K562 (cell line): Measurements from ENCODE around the gene FAM222A. TPM values are rescaled to one million over a fixed set of nuclear protein-coding genes. Genes with fewer than 3 reads are reported as not detected.

Experiments used
- ATAC-seq: fragments of 200-7000 bp; cut with Tn5 transposase; 3 replicates; pipeline ENCODE4 v1.9.1; 2020; ENCODE audit warnings: moderate library complexity
- BruUV-seq: library from RNA; stranded (reverse); fragments of 400-500 nt; replicated peaks from 2 replicates; lab custom pipeline; 2021; lab: Mats Ljungman, UMichigan
- CTCF ChIA-PET: fragments of 300-600 bp; formaldehyde crosslinking; extraction: SDS; loops from one replicate; lab custom pipeline; 2021; ENCODE audit warnings: low intra/inter-chr PET ratio; lab: Yijun Ruan, JAX
- POLR2A ChIA-PET: fragments of 300-600, 350-650 bp; sonication (Branson Sonifier 250); formaldehyde crosslinking; extraction: SDS; loops from one replicate; lab custom pipeline; 2021; ENCODE audit warnings: antibody characterized with exemption, inconsistent platforms; lab: Yijun Ruan, JAX
- DNase-seq, 4 experiments: peaks; one replicate each; pipeline versions ENCODE4 v3.0.0 to v3.0.0-alpha.2; 2011 to 2018; ENCODE audit warnings: low spot score in 3 of 4, mixed read lengths in 3 of 4; ENCODE audit errors: extremely low read depth in 1 of 4
- FAIRE-seq: peaks from 2 replicates; lab custom pipeline; 2011; peaks lifted over from hg19 to GRCh38; lab: Jason Lieb, UNC
- H2AFZ ChIP-seq: 2 replicates; pipeline ENCODE4 v1.6.0; 2011; ENCODE audit warnings: low read depth, low read length, control low read depth, inconsistent platforms
- H3K27ac ChIP-seq: fragments of 200-600 bp; 3 replicates; pipeline ENCODE4 v1.8.0; 2011; ENCODE audit warnings: low read depth, mild to moderate bottlenecking, control low read depth, inconsistent platforms, low read length, moderate library complexity, mixed read lengths; ENCODE audit errors: extremely low read depth
- H3K27me3 ChIP-seq, 2 experiments: fragments of 300-600 bp in 1 of 2; 2 replicates in 1 of 2; 3 replicates in 1 of 2; pipeline versions ENCODE4 v1.6.0 to v1.8.0; 2011; ENCODE audit warnings: inconsistent platforms in 2 of 2, low read length in 2 of 2, mild to moderate bottlenecking in 1 of 2, mixed read lengths in 1 of 2, moderate library complexity in 1 of 2; ENCODE audit not compliant: control insufficient read depth in 2 of 2, insufficient read depth in 2 of 2
- H3K36me3 ChIP-seq: fragments of 300-600 bp; 3 replicates; pipeline ENCODE4 v1.8.0; 2011; ENCODE audit warnings: mild to moderate bottlenecking, low read length, inconsistent platforms; ENCODE audit not compliant: control insufficient read depth, insufficient read depth
- H3K4me1 ChIP-seq, 2 experiments: fragments of 200-600 bp in 1 of 2; replicated peaks in 1 of 2; 2 replicates in 1 of 2; 3 replicates in 1 of 2; pipeline versions ENCODE4 v1.5.1 to v1.8.0; 2011; ENCODE audit warnings: inconsistent platforms in 2 of 2, low read length in 2 of 2, mild to moderate bottlenecking in 1 of 2, mixed read lengths in 1 of 2, moderate library complexity in 1 of 2; ENCODE audit not compliant: control insufficient read depth in 2 of 2, insufficient read depth in 2 of 2
- H3K4me2 ChIP-seq: 2 replicates; pipeline ENCODE4 v1.6.1; 2011; ENCODE audit warnings: low read length, control low read depth, inconsistent platforms, mixed read lengths; ENCODE audit not compliant: insufficient read depth
- H3K4me3 ChIP-seq: fragments of 200-600 bp; sonication (generic), shearing (Covaris generic); 2 replicates; pipeline ENCODE4 v1.5.1; 2016; ENCODE audit warnings: control low read depth, inconsistent platforms
- H3K79me2 ChIP-seq: fragments of 200-600 bp; 3 replicates; pipeline ENCODE4 v1.8.0; 2011; ENCODE audit warnings: low read length, inconsistent platforms; ENCODE audit not compliant: control insufficient read depth, insufficient read depth
- H3K9ac ChIP-seq, 2 experiments: 2 replicates each; pipeline versions ENCODE4 v1.6.0 to v1.6.1; 2011; ENCODE audit warnings: low read depth in 2 of 2, low read length in 2 of 2, control low read depth in 1 of 2, inconsistent platforms in 1 of 2, mild to moderate bottlenecking in 1 of 2, mixed read lengths in 1 of 2; ENCODE audit not compliant: insufficient read depth in 1 of 2
- H3K9me1 ChIP-seq: one replicate; pipeline ENCODE4 v1.6.0; 2011; ENCODE audit warnings: inconsistent platforms, mild to moderate bottlenecking, low read length, moderate library complexity; ENCODE audit not compliant: control insufficient read depth, insufficient read depth
- H3K9me3 ChIP-seq: replicated peaks from 2 replicates; pipeline ENCODE4 v1.5.1; 2011; ENCODE audit warnings: low read depth, low read length, inconsistent platforms; ENCODE audit not compliant: control insufficient read depth, insufficient read depth
- H4K20me1 ChIP-seq: replicated peaks from 2 replicates; pipeline ENCODE4 v1.6.1; 2011; ENCODE audit warnings: low read length, inconsistent platforms, mixed read lengths; ENCODE audit not compliant: control insufficient read depth, insufficient read depth
- BCOR ChIP-seq: fragments of 450-650 bp; IDR thresholded peaks from 2 replicates; pipeline ENCODE4 v1.6.1; 2016
- BRF2 ChIP-seq: IDR thresholded peaks from 3 replicates; pipeline ENCODE4 v1.6.1; 2011; ENCODE audit warnings: borderline replicate concordance, mild to moderate bottlenecking; ENCODE audit not compliant: insufficient read length, insufficient read depth
- FOXA1 ChIP-seq: fragments of 450-650 bp; IDR thresholded peaks from 2 replicates; pipeline ENCODE4 v1.6.1; 2016; ENCODE audit warnings: mild to moderate bottlenecking, borderline replicate concordance
- GABPB2 ChIP-seq: fragments of 250-450 bp; sonication (Bioruptor Pico); conservative IDR thresholded peaks from 2 replicates; pipeline ENCODE4 v1.5.1; 2021; ENCODE audit warnings: mild to moderate bottlenecking
- KLF10 ChIP-seq: fragments of 250-450 bp; sonication (Bioruptor Pico); IDR thresholded peaks from 2 replicates; pipeline ENCODE4 v1.6.1; 2021; ENCODE audit warnings: matching md5 sums
- MED1 ChIP-seq: sonication (generic); formaldehyde crosslinking; IDR thresholded peaks from 2 replicates; pipeline ENCODE4 v1.8.1; 2023; ENCODE audit warnings: missing genetic modification reagents, borderline replicate concordance
- MEF2A ChIP-seq: IDR thresholded peaks from 2 replicates; pipeline ENCODE4 v1.6.1; 2011; ENCODE audit warnings: low read depth, mild to moderate bottlenecking, low read length, moderate library complexity; ENCODE audit not compliant: control insufficient read depth
- MTA2 ChIP-seq: fragments of 450-650 bp; IDR thresholded peaks from 2 replicates; pipeline ENCODE4 v1.6.1; 2016; ENCODE audit warnings: low read depth
- NFATC3 ChIP-seq: fragments of 450-650 bp; IDR thresholded peaks from 2 replicates; pipeline ENCODE4 v1.6.1; 2017; ENCODE audit warnings: mild to moderate bottlenecking
- PBX2 ChIP-seq, 2 experiments: IDR thresholded peaks in 1 of 2; conservative IDR thresholded peaks in 1 of 2; 2 replicates each; pipeline ENCODE4 v1.6.1; 2016; ENCODE audit warnings: low read depth in 2 of 2, mild to moderate bottlenecking in 1 of 2, missing compliant biosample characterization in 1 of 2, missing genetic modification characterization in 1 of 2, moderate library complexity in 1 of 2
- PCBP1 ChIP-seq: fragments of 200-400 bp; formaldehyde crosslinking; IDR thresholded peaks from 2 replicates; pipeline ENCODE4 v1.6.1; 2018; ENCODE audit warnings: mild to moderate bottlenecking, low read depth, low read length; ENCODE audit not compliant: poor library complexity, severe bottlenecking
- PHB ChIP-seq: fragments of 250-450 bp; sonication (Bioruptor Pico); IDR thresholded peaks from 2 replicates; pipeline ENCODE4 v1.5.0; 2021
- RHOXF2B ChIP-seq: fragments of 250-450 bp; sonication (Bioruptor Pico); conservative IDR thresholded peaks from 2 replicates; pipeline ENCODE4 v1.5.1; 2021
- THRAP3 ChIP-seq: fragments of 450-650 bp; IDR thresholded peaks from 2 replicates; pipeline ENCODE4 v1.6.1; 2016; ENCODE audit warnings: mild to moderate bottlenecking, inconsistent platforms, borderline replicate concordance
- ZNF696 ChIP-seq: fragments of 250-450 bp; sonication (Bioruptor Pico); conservative IDR thresholded peaks from 2 replicates; pipeline ENCODE4 v1.4.0; 2020; ENCODE audit warnings: mild to moderate bottlenecking, moderate library complexity
- WGBS: fragments of 100-300 bp; shearing (Covaris generic); methylation state at CpG from one replicate; pipeline ENCODE4 v1.1.6; 2016; ENCODE audit warnings: low coverage, mixed read lengths; ENCODE audit not compliant: insufficient coverage; ENCODE audit errors: missing lambda C conversion rate; 5-methylcytosine and 5-hydroxymethylcytosine counted together
- in situ Hi-C: fragments of 300-500 bp; cut with MboI; formaldehyde crosslinking; loops from 4 replicates; pipeline ENCODE4 v1.15.0; 2018; ENCODE audit warnings: inconsistent platforms, mixed read lengths
- intact Hi-C: fragments of 100-400 bp; cut with micrococcal nuclease; formaldehyde crosslinking; loops from 2 replicates; pipeline ENCODE4 v1.14.2; 2022
- polyA plus RNA-seq, 8 experiments: library from polyadenylated mRNA; depleted of rRNA in 4 of 8; stranded (reverse) in 5 of 8; unstranded in 3 of 8; fragments of >200 nt; fragmentation: Nextera tagmentation in 2 of 8; fragmentation: Illumina TruSeq in 1 of 8; extraction: Ambion mirVana in 2 of 8; extraction: Trizol in 1 of 8; gene quantifications; 2 replicates each; pipeline versions ENCODE4 v1.2.1 to v1.2.3, GENCODE V29; 2011 to 2014; ENCODE audit warnings: inconsistent platforms in 1 of 8, missing spikeins in 1 of 8
- total RNA-seq, 7 experiments: library from RNA; depleted of rRNA in 6 of 7; stranded (reverse); fragments of >200 nt in 6 of 7; fragmentation: Illumina TruSeq in 2 of 7; extraction: Trizol in 2 of 7; gene quantifications; 2 replicates each; pipeline versions ENCODE4 v1.2.1 to v1.2.3, GENCODE V29; 2011 to 2021; ENCODE audit warnings: low replicate concordance in 1 of 7

FAM222A gene
- total and polyA plus RNA-seq, 9 of the 15 experiments (the other 6 are each of a cell fraction or from before 2014, with no cell fraction given), result 0.03 to 0.36 (median 0.12) TPM; not detected in 1

- in situ Hi-C loops, result no loop called here
- FAIRE-seq, result no peak
Observed at GRCh38 chr12:109752117-109753053, 38.8 kb downstream of the FAM222A start.

More at GRCh38 chr12:109752117-109753053, 38.8 kb downstream of the FAM222A start:
- no peak overlapping the region for H3K27ac ChIP-seq
- ATAC-seq (no peak), DNase-seq (no peak)
- intact Hi-C loops, result no loop called here
- peaks cover 0 to 13% of the 10 kb centered on the region in 2 experiments; a peak in 2 of 5 replicates for H3K27me3 ChIP-seq
- H3K79me2 ChIP-seq, result no peaks in the 10 kb centered on the region
- H2AFZ ChIP-seq, result no peak overlapping the region
- CTCF ChIA-PET, result no interaction called here
- H3K9me3 ChIP-seq, result peaks cover 3% of the 10 kb centered on the region; the same call in 1 of the 2 replicates
- H3K4me2 ChIP-seq, result no peak overlapping the region
- H3K9me1 ChIP-seq, result no peaks in the 10 kb centered on the region
- no peaks in the 10 kb centered on the region for H3K36me3 ChIP-seq
- BruUV-seq, result no TSS peak
- no peak overlapping the region for H3K4me3 ChIP-seq
- H3K4me1 ChIP-seq, result no peaks in the 10 kb centered on the region
- no peaks in the 10 kb centered on the region for H4K20me1 ChIP-seq
- POLR2A ChIA-PET, result no interaction called here
- no peak overlapping the region for H3K9ac ChIP-seq
- TF ChIP-seq MED1 (CRISPR knock-in tag) (no peak), RHOXF2B (CRISPR knock-in tag) (no peak), KLF10 (CRISPR knock-in tag) (no peak), MEF2A (no peak), PHB (no peak), THRAP3 (no peak), NFATC3 (no peak), GABPB2 (no peak), PCBP1 (no peak), FOXA1 (no peak), MTA2 (no peak), BCOR (no peak), ZNF696 (CRISPR knock-in tag) (no peak), BRF2 (no peak), PBX2 (CRISPR knock-in tag; IDR thresholded peaks at IDR 0.05; ENCODE audit: low read depth) (no peak), PBX2 (tag; conservative IDR thresholded peaks at IDR 0.05; ENCODE audit: low read depth) (no peak)
- TF ChIP-seq, all 486 proteins: peak for 0
- 0% methylated on average over 6 of the region's 6 CpGs for WGBS
